ENCODE measurements around the gene MR1. TPM values are rescaled to one million over a fixed set of nuclear protein-coding genes. Genes with fewer than 3 reads are reported as not detected.

Gene MR1
- total RNA-seq, 1 experiment from 2014 or later: 6.6 TPM

DNA sequence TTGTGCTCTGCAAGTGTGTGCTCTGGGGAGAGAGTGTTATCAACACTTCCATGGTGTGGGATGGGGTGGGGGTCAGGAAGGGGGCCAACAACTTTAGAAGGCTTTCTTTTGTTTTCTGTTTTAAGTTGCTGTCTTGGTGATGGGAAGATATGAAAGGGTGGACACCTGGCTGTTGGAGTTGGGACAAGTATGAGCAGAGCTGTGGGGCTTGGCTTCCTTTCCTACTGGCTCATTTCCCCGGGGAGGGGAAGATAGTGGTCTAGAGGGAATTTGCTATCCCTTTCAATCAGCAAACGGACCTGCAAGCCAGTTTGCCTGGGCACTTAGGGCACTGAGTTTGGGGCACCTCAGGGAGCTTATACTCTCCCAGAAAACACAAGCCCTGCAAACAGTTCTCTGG lies 73.9 kb downstream of the MR1 start:
- no peaks in the 10 kb centered on the region for H3K9me2 ChIP-seq (ENCODE audit: insufficient read depth)
- H3K27ac ChIP-seq (ENCODE audit: low read depth, low read length): no peak overlapping the region
- RAD21 ChIA-PET (ENCODE audit: low non-redundant PET in 1 of 2, low total read pairs in 2 of 2, uncharacterized antibody in 2 of 2, unreplicated experiment in 2 of 2): no interaction called here
- H3K79me2 ChIP-seq (ENCODE audit: insufficient read depth, low read length): no peaks in the 10 kb centered on the region
- no peaks in the 10 kb centered on the region for H3K27me3 ChIP-seq (ENCODE audit: insufficient read depth, low read length)
- no peak for ATAC-seq
- H2AFZ ChIP-seq (ENCODE audit: low read depth, low read length, poor library complexity, severe bottlenecking): no peak overlapping the region
- intact Hi-C loops (cut with micrococcal nuclease): no loop called here
- CTCF ChIA-PET: no interaction called here
- no peak overlapping the region for H3K9ac ChIP-seq (ENCODE audit: low read length)
- no peak overlapping the region for H3K4me3 ChIP-seq (replicated peaks in 1 of 2; ENCODE audit: low read depth in 1 of 2, low read length in 2 of 2)
- no peak for DNase-seq (ENCODE audit: low read depth, low spot score)
- H3K4me1 ChIP-seq (ENCODE audit: control insufficient read depth in 1 of 2, insufficient read depth in 2 of 2, low read length in 2 of 2): peaks cover 52 to 74% of the 10 kb centered on the region in 2 experiments
- POLR2A ChIA-PET: no interaction called here
- H3K9me3 ChIP-seq (ENCODE audit: control insufficient read depth in 1 of 2, insufficient read depth in 1 of 2, low read depth in 1 of 2, low read length in 2 of 2): no peaks in the 10 kb centered on the region
- H3K4me2 ChIP-seq (ENCODE audit: low read length): no peak overlapping the region
- no peaks in the 10 kb centered on the region for H3K36me3 ChIP-seq (ENCODE audit: control insufficient read depth in 1 of 2, insufficient read depth in 2 of 2, low read length in 2 of 2)
- no peaks in the 10 kb centered on the region for H4K20me1 ChIP-seq (ENCODE audit: insufficient read depth)
- BruUV-seq (replicated peaks): no TSS peak
- no peak for TF ChIP-seq FOSL1 (IDR thresholded peaks at IDR 0.05; ENCODE audit: low read depth)

DNA sequence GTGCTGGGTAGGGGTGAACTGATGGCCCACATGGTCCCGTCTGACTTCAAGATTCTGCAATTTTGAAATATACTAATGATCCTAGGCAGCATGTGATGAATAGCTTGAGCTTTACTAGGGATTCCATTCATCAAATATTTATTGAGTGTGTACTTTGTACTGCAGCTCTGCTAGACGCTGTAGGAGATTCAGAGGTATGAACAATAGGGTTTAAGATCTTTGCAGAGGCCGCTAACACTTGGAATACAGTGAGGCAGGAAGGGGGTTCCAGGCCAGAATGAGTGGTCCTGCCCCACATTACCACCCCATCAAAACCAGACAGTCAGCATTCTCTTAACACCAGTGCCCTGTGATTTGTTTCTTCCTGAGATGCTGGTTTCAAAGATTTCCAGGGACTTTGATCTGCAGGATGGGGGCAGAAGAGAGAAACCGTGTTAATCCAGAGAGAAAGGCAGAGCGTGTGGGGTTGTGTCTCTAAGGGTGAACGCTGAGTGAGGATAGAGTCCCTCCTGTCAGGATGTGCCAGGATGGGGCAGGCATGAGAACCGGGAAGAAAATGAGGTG lies 74.6 kb downstream of the MR1 start:
- peaks cover 52 to 74% of the 10 kb centered on the region in 2 experiments for H3K4me1 ChIP-seq (ENCODE audit: control insufficient read depth in 1 of 2, insufficient read depth in 2 of 2, low read length in 2 of 2)
- H3K9me2 ChIP-seq (ENCODE audit: insufficient read depth): no peaks in the 10 kb centered on the region
- RAD21 ChIA-PET (ENCODE audit: low non-redundant PET in 1 of 2, low total read pairs in 2 of 2, uncharacterized antibody in 2 of 2, unreplicated experiment in 2 of 2): no interaction called here
- no peaks in the 10 kb centered on the region for H3K36me3 ChIP-seq (ENCODE audit: control insufficient read depth in 1 of 2, insufficient read depth in 2 of 2, low read length in 2 of 2)
- H4K20me1 ChIP-seq (ENCODE audit: insufficient read depth): no peaks in the 10 kb centered on the region
- H3K4me3 ChIP-seq (replicated peaks in 1 of 2; ENCODE audit: low read depth in 1 of 2, low read length in 2 of 2): no peak overlapping the region
- POLR2A ChIA-PET: no interaction called here
- H3K79me2 ChIP-seq (ENCODE audit: insufficient read depth, low read length): no peaks in the 10 kb centered on the region
- H3K27me3 ChIP-seq (ENCODE audit: insufficient read depth, low read length): no peaks in the 10 kb centered on the region
- TF ChIP-seq ZFX (IDR thresholded peaks at IDR 0.05) (no peak), YY1 (IDR thresholded peaks at IDR 0.05; ENCODE audit: extremely low read depth, insufficient replicate concordance, low read depth, low read length) (no peak), JUND (IDR thresholded peaks at IDR 0.05) (no peak), POLR2AphosphoS5 (IDR thresholded peaks at IDR 0.05; ENCODE audit: low read depth, low read length) (no peak), EGR1 (IDR thresholded peaks at IDR 0.05; ENCODE audit: low read depth) (no peak), POLR2A (IDR thresholded peaks at IDR 0.05; ENCODE audit: borderline replicate concordance, extremely low read depth, insufficient read depth, insufficient read length) (no peak), RAD21 (IDR thresholded peaks at IDR 0.05; ENCODE audit: low read depth) (no peak)
- TF ChIP-seq, protein P1, sequence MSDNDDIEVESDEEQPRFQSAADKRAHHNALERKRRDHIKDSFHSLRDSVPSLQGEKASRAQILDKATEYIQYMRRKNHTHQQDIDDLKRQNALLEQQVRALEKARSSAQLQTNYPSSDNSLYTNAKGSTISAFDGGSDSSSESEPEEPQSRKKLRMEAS (IDR thresholded peaks at IDR 0.05): no peak
- no peak overlapping the region for H3K4me2 ChIP-seq (ENCODE audit: low read length)
- no peak overlapping the region for H3K27ac ChIP-seq (ENCODE audit: low read depth, low read length)
- intact Hi-C loops (cut with micrococcal nuclease): no loop called here
- H2AFZ ChIP-seq (ENCODE audit: low read depth, low read length, poor library complexity, severe bottlenecking): no peak overlapping the region
- CTCF ChIA-PET: no interaction called here
- H3K9me3 ChIP-seq (ENCODE audit: control insufficient read depth in 1 of 2, insufficient read depth in 1 of 2, low read depth in 1 of 2, low read length in 2 of 2): no peaks in the 10 kb centered on the region
- DNase-seq (ENCODE audit: low read depth, low spot score) (no peak), ATAC-seq (no peak)
- no TSS peak for BruUV-seq (replicated peaks)
- no peak overlapping the region for H3K9ac ChIP-seq (ENCODE audit: low read length)

Measured in HCT116 (cell line).